GM18498 (cell line): ENCODE data around the gene SPI1.

Experiments
- ATAC-seq: cut with Tn5 transposase; IDR thresholded peaks from one replicate; pipeline ENCODE4 v1.9.1; 2021; ENCODE audit warnings: mild to moderate bottlenecking, moderate library complexity; ENCODE audit not compliant: unreplicated experiment

Gene SPI1

DNA sequence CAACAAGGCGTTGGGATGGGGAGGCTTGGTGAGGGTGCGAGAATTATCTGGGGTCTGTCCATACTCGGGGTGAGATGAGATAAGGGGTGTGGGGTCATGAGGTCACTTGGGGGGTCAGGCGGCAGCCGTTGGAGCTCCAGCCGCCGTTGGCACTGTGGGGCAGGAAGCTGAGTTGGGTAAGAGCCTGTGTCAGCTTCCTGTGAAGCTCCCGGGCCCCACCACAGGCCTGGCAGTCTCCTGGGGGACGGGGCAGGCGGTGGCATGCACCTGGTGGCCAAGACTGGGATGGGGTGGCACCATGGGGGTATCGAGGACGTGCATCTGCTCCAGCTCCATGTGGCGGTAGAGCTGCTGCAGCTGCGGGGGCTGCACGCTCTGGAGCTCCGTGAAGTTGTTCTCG is 18.8 kb downstream of the SPI1 start:
- ATAC-seq, result no peak

DNA sequence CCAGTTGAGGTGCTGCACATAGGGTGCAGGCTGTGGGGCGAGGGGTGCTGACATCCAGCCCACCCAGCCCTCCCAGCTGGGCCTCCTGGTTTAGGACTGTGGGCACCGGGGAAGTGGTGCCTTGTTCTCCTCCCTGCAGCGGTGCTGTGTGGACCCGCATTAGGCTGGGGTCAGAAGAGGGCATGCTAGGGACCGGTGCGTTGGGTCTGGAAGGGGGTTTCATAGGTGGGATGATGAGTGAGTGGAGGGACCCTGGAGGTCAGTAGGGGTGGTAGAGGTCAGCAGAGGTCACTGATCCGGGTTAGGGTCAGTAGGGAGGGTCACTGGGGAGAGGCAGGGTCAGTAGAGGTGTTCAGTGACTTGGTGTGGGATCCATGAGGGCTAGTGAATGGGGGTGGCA is 19.2 kb downstream of the SPI1 start:
- no peak for ATAC-seq

GRCh38 chr11:47358731-47359051 is 19.7 kb downstream of the SPI1 start:
- ATAC-seq, result no peak

- no peak for ATAC-seq
Measured at GRCh38 chr11:47357985-47358730, 20.2 kb downstream of the SPI1 start.

- ATAC-seq, result no peak
Measured at GRCh38 chr11:47356998-47357329, 21.4 kb downstream of the SPI1 start.

DNA sequence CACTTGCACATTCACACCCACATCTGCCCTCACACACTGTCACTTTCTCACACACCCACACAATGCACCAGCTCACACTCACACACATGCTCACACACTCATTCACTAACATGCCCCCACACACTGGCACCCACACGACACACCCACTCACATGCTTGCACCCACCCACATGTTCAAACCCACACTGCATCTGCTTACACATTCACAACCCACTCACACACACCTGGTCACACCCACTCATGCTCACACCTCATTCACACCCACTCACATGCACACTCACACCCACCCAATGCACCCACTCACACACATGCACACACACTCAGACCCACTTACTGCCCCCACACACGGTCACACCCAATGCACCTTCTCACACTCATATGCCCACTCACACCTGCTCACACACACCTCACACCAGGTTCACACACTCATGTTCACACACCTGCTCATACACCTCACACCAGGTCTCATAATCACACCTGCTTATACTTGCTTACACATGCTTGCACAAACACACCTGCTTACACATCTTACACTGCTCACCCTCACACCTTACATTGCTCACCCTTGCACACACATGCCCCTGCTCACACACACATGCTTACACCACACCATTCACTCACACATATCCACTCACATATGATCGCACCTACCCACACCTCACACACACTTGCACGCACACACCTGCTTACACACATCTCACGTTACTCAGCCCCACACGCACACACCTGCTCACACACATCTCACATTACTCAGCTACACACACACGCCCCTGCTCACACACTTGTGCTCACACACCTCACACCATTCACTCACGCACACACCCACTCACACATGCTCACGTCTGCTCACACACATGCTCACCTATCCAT is 22.0 kb downstream of the SPI1 start:
- no peak for ATAC-seq

- ATAC-seq, result no peak
Measured at GRCh38 chr11:47355283-47356128, 22.8 kb downstream of the SPI1 start.

DNA sequence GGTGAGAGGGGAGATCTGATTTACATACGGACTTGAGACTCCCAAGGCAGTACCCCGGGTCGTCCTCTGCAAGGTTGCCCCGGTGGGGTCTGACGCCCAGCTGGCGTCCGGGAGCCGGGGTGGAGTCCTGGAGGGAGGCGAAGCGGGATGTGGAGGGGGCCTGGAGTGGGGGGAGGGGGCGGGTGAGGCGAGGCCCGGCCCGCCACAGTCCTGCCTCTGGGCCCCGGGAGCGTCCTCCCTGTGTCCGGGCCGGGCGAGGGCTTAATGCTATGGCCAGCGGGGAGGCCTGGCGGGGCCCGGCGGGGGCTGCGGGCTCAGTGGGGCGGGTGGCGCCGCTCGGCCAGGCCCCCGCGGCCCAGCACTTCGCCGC is 23.4 kb downstream of the SPI1 start:
- no peak for ATAC-seq

- ATAC-seq, result no peak
Measured at GRCh38 chr11:47353978-47354774, 24.2 kb downstream of the SPI1 start.

DNA sequence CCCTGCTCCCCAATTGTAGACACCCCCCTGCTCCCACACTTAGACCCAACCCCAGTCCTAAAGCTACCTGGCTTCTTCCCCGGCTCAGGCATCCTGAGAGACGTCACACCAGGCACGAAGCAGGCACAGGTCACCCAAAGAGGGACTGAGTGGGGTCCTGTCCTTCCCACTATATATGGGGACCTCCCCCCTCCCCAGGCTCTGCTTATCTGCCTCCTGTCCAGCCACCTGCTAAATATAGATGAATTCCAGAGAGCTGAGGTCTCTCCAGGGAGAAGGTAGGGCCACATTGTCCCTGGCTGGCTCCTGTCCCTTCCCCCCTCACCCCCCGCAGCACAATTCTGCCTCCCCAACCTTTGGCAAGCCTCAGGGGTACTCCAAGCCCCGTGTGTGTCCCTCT is 25.8 kb downstream of the SPI1 start, which contains the start of gene MYBPC3:
Gene MYBPC3 (minus strand): TSS at position 147 of the 400 bp plus-strand sequence. CDS start 55 bp downstream, at position 92.
- ATAC-seq, result no peak

DNA sequence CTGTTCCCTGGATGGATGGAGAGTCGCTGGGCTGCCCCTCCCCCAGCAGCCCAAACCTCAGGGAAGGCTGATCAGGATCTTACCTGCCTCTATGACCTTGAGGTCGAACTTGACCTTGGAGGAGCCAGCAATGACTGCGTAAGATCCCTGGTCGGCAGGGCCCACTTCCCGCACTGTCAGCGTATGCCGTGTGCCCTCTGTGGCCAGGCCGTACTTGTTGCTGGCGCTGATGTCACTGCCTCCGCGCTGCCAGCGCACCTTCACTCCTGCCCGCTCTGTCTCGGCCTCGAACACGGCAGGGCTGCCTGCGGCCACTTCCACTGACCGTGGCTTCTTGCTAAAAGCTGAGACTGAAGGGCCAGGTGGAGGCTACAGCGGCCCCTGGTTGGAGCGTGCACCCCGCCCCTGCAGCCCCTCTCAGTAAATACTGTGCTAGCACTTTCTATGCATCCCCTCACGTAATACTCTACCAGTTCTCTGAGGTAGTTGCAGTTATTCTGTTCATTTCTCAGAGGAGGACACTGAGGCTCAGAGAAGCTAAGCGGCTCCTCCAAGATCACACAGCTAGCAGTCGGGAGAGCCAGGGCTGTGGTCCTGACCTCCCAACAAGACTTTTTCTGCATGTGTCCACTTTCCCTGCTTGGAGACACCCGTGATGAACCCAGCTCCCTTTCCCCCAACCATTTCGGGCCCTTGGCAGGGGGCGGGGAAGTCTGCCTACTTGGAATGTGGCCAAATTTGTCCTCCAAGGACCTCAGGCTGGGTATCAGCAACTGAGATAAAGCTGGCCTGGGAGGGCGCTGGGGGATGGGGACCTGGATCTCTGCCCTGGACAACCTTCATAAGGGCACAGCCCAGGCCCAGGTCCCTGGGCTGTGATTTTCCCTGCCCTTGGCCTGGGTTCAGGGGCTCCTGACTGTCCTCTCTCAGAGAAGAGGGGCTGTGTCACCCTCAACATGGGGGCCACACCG is 26.9 kb downstream of the SPI1 start:
- no peak for ATAC-seq

- ATAC-seq, result no peak
Measured at GRCh38 chr11:47350315-47350714, 28.0 kb downstream of the SPI1 start.

- ATAC-seq, result no peak
Measured at GRCh38 chr11:47349521-47350095, 28.7 kb downstream of the SPI1 start.

GRCh38 chr11:47348859-47349258 is 29.5 kb downstream of the SPI1 start:
- ATAC-seq, result no peak

DNA sequence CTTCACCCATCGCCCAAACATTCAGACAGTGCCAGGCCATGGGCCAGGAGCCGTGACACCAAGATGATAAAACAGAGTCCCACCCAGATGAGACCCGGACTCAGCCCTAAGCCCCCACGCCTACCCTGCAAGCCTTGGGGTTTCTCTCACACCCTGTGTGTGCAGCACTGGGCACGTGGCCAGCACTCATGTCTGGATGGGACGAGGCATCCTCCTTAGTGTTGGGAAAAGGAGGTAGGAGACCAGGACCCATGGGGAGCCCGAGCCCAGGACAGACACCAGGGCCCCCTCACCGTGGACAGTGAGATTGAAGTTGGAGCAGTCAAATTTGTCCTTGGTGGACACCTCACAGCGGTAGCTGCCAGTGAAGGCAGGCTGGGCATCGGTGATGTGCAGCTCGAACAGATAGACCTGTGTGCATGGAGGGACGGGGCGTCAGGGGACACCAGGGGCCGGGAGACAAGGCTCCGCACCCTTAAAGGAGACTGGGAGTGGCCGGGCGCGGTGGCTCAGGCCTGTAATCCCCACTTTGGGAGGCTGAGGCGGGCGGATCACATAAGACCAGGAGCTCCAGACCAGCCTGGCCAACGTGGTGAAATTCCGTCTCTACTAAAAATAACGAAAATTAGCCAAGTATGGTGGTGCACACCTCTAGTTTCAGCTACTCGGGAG is 30.1 kb downstream of the SPI1 start:
- ATAC-seq, result no peak

GRCh38 chr11:47347137-47347536 is 31.2 kb downstream of the SPI1 start:
- no peak for ATAC-seq

- ATAC-seq, result no peak
Measured at GRCh38 chr11:47345890-47346563, 32.3 kb downstream of the SPI1 start.

DNA sequence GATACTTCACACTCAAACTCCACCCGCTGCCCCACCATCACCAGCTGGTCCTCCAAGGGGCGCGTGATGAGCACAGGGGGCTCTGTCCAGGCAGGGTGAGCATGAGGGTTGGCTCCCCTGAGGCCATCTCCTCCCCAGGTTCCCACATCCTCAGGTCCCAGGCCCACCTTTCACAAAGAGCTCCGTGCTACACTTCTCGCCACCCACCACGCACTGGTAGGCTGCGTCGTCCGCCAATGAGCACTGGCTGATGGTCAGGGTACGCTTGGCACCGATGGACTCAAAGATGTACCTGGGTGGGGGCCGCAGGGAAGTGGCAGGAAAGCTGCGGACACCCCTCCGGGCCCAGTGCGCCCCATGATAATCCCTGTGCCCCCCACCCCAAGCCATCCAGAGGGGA is 35.5 kb downstream of the SPI1 start:
- ATAC-seq, result no peak
